Renal cortex interstitium (tissue), 15 donors: ENCODE results near the gene ASB18. TPM values are rescaled to one million over a fixed set of nuclear protein-coding genes. Genes with fewer than 3 reads are reported as not detected.

ENCODE experiments used
- DNase-seq, 11 donors: peaks; one replicate each; pipeline ENCODE4 v3.0.0-alpha.2; 2013; ENCODE audit warnings: low read depth in 9 of 11, low spot score in 4 of 11; ENCODE audit errors: extremely low read depth in 1 of 11
- long read RNA-seq, 16 experiments: transcript quantifications; one replicate each; lab custom pipeline, GENCODE V29; 2026
- polyA plus RNA-seq, 3 donors: library from polyadenylated mRNA; unstranded; fragments of 120-200 nt; gene quantifications; one replicate each; pipeline ENCODE4 v1.2.1, GENCODE V29; 2013; ENCODE audit not compliant: insufficient read length in 3 of 3

Gene ASB18, protein sequence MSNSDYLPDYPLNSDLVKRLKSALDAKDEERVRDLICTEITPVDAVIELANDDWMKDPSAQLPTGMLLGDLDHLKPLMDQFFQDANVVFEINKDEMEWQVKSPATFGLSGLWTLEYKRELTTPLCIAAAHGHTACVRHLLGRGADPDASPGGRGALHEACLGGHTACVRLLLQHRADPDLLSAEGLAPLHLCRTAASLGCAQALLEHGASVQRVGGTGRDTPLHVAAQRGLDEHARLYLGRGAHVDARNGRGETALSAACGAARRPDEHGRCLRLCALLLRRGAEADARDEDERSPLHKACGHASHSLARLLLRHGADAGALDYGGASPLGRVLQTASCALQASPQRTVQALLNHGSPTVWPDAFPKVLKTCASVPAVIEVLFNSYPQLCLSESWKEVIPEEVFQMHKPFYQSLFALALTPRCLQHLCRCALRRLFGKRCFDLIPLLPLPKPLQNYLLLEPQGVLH
- polyA plus RNA-seq: under 1 TPM in 1 of 3 donors, not detected in 2; 0.04 TPM
- long read RNA-seq, donor 1: 0 reads
- long read RNA-seq, donor 2: 0 reads
- long read RNA-seq, donor 3: 0 reads
- long read RNA-seq, donor 4: 0 reads
- long read RNA-seq, donor 5: 0 reads
- long read RNA-seq, donor 6: 0 reads
- long read RNA-seq, donor 7: 0 reads
- long read RNA-seq, donor 8: 0 reads
- long read RNA-seq, donor 9: 0 reads
- long read RNA-seq, donor 10: 0 reads
- long read RNA-seq, donor 11: 0 reads
- long read RNA-seq, donor 12: 0 reads
- long read RNA-seq, donor 13: 0 reads
- long read RNA-seq, donor 14: 0 reads
- long read RNA-seq, donor 15: 0 reads
- long read RNA-seq, donor 16: 0 reads

GRCh38 chr2:236264256-236264655, at the start of gene ASB18:
Gene ASB18 (minus strand): TSS chr2:236264406. CDS start chr2:236264345, 61 bp downstream.
- no peak for DNase-seq

DNA sequence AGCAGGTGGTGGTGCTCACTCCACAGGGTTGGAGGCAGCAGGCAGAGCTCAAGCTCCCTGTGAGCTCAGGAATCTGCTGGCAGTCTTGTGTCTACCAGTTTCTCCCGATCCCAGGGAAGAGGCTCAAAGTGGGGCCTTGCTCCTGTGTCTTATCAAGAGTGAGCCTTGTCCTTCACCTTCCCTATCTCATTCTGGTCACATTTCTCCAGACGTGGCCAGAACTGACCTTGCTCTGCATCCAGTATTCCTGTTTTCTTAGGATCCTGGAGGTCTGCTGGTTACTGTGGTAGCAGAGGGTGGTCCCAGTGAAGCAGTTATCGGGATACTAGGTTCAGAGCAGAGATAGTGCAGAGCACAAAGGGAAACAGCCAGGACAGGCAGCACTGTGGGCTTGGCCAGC, 47.1 kb upstream of the ASB18 start:
- DNase-seq: no peak

GRCh38 chr2:236309669-236310029, 45.4 kb upstream of the ASB18 start:
- peak in 8 of 11 donors; percentile 4 to 20 (median 11) for DNase-seq

DNA sequence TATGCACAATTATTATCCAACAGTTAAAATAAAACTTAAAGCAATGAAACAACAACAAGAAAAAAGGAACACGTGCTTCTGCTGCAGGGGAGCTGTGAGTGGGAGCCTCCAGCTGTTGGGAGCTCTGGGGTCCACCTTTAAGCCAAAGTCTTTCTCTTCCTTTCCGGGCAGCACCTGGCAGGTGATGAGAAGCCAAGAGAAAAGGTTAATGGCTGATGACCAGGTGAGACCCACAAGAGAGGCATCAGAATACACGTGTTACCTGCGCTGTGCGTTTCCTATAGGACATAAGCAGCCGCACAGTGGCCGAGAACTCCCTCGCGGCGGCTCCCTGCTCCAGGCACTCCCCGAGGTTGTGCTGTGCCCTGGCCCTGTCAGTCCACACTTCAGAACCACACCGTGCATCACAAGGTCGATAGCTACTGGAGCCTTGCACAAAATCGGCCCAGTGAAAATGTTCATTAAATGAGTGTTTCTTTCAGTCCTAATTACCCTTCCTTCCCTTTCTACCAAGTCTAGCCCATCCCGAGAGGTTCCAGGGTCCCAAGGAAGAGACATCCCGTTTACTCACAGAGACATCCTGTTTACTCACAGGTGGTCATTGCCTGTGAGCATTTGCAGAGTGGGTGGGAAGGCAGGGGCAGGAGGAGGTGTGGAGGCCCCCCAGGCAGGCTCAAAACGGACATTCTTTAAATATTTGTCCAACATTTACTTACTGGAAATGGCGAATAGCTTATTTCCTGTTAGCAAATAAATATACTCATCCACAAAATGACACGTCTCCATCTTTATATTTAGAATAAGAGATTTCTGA, 44.9 kb upstream of the ASB18 start:
- no peak for DNase-seq

DNA sequence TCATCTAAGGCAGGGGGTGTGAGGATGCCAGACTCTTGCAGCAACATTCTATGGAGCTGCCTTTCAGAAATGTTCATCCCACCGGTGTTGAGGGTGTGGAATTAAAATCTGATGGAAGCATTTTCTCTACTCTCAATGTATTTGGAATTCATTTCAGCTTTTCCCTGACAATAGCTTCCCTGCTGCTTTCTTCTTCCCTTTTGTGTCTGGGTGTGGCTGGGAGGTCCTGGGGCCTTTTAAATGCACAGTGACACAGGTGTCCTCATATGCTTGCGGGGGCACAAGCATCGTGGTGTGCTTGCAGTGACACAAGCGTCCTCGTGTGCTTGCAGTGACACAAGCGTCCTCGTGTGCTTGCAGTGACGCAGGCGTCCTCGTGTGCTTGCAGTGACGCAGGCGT, 43.4 kb upstream of the ASB18 start:
- no peak for DNase-seq

DNA sequence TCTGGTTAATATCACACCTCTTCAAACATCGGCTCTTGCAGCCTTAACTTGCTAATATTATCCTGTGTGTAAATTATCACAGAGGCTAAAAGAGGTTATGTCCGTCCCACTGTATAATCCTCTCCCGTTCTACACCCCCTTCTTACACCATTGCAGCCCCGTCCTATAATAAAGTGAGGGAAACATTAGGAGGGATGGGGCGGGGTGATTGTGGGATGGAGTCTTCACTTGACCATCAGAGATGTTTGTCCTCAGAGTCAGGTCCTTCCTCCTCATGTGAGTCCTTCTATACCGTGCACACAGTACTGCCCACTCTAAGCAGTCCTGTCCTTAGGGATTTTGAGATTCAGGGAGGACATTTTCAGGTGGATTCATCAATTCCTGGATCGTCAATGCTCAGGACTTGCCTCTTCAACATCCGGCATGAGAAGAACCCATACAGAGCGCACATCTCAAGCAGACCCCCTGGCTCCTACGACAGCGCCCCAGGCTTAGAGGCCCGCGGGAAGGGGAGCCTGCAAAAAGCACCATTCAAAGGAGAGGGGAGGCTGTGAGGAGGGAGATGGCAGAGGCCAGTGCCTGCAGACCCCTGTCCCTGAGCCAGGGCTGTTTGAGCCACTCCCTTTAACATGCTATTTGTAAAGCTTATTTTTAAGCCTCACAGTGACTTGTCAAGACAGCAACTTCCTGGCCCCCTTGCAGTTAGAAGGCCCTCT, 42.8 kb upstream of the ASB18 start:
- no peak for DNase-seq

- DNase-seq: no peak
These were observed 41.9 kb upstream of the ASB18 start for GRCh38 chr2:236305964-236306605.

DNA sequence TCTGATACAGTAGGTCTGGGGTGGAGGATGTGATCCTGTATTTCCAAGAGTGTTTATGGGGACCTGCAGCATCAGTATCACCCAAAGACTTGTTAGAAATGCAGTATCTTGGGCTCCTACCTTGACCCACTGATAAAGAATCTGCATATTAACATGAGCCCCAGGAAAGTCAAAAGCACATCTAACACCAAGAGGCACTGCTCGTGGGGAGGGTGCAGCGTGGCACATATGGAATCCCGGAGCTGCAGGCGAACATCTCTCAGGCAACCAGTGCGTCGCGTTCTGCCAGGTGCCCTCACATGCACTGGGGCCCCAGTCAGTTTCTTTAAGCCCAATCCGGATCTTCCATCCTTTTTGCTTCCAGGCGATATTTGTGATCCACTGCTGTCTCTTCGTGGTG, 41.3 kb upstream of the ASB18 start:
- no peak for DNase-seq

DNA sequence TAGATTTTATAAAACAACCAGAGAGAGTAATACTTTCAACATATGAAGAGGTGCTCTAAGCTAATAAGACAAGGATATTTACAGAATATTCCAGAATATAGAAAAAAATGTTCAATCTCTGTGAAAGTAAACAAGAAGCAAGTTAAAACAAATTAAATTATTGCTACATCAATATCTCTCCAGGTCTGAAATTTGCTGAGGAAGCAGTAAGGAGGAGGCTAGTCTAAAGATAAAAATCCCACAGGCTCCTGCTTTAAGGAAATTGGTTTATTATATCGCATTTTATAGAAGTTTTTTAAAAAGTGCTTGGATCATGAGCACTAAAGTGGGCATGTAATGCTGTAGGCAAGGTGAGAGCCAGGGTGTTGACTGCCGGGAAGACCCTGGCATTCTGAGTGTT, 39.7 kb upstream of the ASB18 start:
- no peak for DNase-seq

GRCh38 chr2:236302555-236302954, 38.3 kb upstream of the ASB18 start:
- peak in 4 of 11 donors; percentile 3 to 19 (median 10) for DNase-seq

DNA sequence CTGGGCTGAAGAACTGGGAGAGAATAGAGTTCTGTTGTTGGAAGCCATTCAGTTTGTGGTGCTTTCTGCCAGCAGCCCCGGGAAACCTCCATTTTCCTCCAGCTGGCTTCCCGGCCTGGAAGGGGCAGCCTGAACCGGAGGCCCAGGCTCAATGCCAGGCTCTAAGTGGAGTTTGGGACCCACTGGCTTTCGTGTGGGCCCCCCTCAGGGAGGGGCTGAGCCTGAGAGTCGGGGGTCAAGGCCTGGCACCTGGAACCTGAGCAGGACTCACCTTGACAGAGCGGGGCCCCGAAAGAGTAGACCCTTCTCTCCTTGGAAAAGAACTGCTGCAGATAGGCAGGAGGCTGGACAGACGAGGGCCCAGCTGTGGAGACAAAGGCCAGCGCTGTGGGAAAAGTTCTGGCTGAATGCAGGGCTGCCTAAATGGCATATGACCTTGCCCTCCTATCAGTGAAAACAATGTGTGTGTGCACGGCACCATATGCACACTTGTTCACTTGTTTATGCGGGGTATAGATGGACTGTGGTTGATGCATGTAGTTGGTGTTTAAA, 34.8 kb upstream of the ASB18 start:
- DNase-seq: no peak

DNA sequence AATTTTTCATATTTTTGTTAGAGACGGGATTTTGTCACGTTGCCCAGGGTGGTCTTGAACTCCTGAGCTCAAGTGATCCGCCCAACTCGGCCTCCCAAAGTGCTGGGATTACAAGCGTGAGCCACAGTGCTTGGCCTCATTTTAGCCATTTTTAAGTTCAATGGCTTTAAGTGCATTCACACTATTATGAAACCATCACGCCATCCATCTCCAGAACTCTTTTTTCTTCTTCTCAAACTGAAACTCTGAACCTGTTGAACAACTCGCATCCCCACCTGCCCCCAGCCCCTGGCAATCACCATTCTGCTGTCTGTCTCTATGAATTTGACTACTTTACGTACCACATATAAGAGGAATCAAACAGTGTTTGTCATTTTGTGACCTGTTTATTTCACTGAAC, 31.3 kb upstream of the ASB18 start:
- no peak for DNase-seq

DNA sequence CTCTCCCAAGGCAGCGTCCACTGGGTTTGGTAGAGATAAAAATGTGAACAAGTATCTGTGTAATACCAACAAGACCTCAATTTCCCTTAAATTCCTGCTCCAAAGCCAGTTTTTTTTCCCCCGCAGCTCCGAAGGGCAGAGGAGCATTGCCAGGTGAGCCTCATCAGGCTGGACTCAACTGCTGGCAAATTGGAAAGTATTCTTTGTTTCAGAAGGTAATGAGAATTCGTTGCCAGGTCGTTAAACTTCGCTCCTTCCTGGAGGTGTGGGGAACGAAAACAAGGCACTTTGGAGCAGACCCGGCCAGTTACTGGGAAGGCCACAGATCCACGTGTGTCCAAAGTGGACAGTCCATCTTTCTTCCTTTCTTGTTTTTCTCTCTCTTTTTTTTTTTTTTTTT, 30.4 kb upstream of the ASB18 start:
- DNase-seq: no peak

DNA sequence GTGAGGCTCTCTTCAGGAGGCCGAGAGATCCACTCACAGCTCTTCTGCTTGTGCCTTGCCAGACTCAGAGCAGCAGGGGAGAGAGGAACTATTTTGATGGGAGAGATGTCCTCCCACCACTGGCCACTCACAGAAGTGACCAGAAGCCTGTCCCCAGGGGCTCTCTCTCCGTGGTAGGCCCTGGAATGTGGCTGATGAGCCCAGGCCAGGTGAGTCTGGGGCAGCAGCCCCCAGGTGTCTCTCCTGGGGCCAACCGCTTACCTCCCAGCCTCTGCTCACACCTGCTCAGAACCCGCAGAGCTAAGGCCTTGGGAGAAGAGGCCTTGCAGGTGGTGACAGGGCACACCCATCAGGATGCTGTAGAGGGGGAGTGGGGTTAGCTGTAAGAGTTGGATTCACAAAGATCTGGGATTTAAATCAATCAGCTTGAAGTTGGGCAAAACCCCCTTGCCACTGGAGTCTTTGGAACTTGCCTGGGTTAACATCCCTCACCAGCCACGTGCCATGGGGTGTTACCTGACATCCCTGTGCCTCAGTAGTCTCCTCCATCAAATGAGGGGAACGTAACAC, 29.1 kb upstream of the ASB18 start:
- DNase-seq: no peak

DNA sequence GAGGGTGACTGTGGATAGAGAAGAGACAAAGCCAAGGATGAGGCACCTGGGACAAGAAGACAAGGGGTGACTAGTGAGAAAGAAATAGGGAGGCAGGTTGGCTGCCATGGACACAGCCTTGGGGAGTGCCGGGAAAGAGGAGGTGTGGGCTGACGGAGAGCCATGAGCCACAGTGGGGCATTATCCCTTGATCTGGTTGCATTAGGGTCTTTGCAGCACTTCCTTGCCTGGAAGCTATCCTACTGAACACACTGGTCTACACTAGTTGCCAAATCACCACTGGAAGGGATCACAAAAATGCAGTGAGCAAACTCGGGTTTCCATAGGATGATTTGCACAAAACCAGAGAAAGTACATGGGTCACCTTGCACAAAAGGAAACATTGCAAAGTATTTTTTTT, 27.7 kb upstream of the ASB18 start:
- no peak for DNase-seq

GRCh38 chr2:236291476-236291875, 27.3 kb upstream of the ASB18 start:
- no peak for DNase-seq

DNA sequence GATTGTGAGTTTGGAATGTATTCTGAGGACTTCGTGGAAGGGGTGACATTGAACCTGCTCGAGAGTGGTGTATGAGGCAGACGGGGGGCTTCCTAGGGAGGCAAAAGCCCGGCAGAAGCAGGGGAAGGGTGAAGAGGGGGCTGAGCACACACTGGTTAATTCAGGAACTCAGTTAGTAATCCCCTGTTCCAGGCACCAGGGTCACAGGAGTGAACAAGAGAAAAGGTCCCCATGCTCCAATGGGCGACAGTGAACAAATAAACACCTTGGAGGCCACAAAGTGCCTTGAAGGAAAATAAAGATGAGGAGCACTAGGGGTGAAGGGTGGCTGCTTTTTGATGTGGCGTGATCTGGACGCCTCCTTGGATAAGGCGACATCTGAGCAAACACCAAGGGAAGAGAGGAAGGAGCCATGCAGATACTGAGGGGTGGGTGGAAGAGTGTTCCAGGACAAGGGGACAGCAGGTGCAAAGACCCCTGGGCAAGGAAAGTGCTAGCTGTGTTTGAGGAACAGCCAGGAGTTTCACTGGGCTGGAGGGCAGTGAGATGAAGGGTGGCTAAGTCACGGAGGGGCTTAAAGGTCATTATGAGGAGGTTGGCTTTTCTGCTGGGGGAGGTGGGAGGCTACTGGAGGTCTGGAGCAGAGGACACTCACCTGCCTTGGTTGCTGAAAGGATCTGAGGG, 26.7 kb upstream of the ASB18 start:
- no peak for DNase-seq
